Smooth muscle cell (in vitro differentiated cells): ENCODE measurements around the gene NCOA5. TPM values are rescaled to one million over a fixed set of nuclear protein-coding genes. Genes with fewer than 3 reads are reported as not detected.

Experiments used
- DNase-seq: peaks from one replicate; lab custom pipeline; 2025; ENCODE audit not compliant: unreplicated experiment; lab: John Stamatoyannopoulos, UW
- H2AFZ ChIP-seq: fragments of 200-600 bp; sonication (generic); 2 replicates; pipeline ENCODE4 v1.6.0; 2016; ENCODE audit warnings: antibody characterized with exemption, low read depth, mild to moderate bottlenecking
- H3F3A ChIP-seq: fragments of 200-600 bp; sonication (generic); 2 replicates; pipeline ENCODE4 v1.6.0; 2017; ENCODE audit warnings: antibody characterized with exemption, low read depth
- H3K27ac ChIP-seq: fragments of 200-600 bp; sonication (generic); 2 replicates; pipeline ENCODE4 v1.5.1; 2016; ENCODE audit warnings: low read depth, mild to moderate bottlenecking
- H3K27me3 ChIP-seq: fragments of 200-600 bp; sonication (generic); 2 replicates; pipeline ENCODE4 v1.6.1; 2016; ENCODE audit warnings: low read depth, mild to moderate bottlenecking
- H3K36me3 ChIP-seq: fragments of 200-600 bp; sonication (generic); 2 replicates; pipeline ENCODE4 v1.5.1; 2016; ENCODE audit warnings: low read depth
- H3K4me1 ChIP-seq: fragments of 200-600 bp; sonication (generic); 2 replicates; pipeline ENCODE4 v1.5.1; 2016; ENCODE audit warnings: low read depth
- H3K4me2 ChIP-seq: fragments of 200-600 bp; sonication (generic); 2 replicates; pipeline ENCODE4 v1.6.0; 2016; ENCODE audit warnings: mild to moderate bottlenecking
- H3K4me3 ChIP-seq: fragments of 200-600 bp; sonication (generic); 2 replicates; pipeline ENCODE4 v1.5.1; 2016; ENCODE audit warnings: mild to moderate bottlenecking
- H3K79me2 ChIP-seq: fragments of 200-600 bp; sonication (generic); 2 replicates; pipeline ENCODE4 v1.6.0; 2016; ENCODE audit warnings: low read depth, mild to moderate bottlenecking
- H3K9ac ChIP-seq: fragments of 200-600 bp; sonication (generic); 2 replicates; pipeline ENCODE4 v1.6.0; 2016; ENCODE audit warnings: low read depth
- H3K9me3 ChIP-seq: fragments of 200-600 bp; sonication (generic); replicated peaks from 2 replicates; pipeline ENCODE4 v1.5.1; 2016; ENCODE audit warnings: low read depth
- H4K20me1 ChIP-seq: fragments of 200-600 bp; sonication (generic); 2 replicates; pipeline ENCODE4 v1.6.0; 2016; ENCODE audit warnings: low read depth
- WGBS: methylation state at CpG from one replicate; pipeline ENCODE4 v1.1.7; 2016; ENCODE audit warnings: low lambda C conversion rate; 5-methylcytosine and 5-hydroxymethylcytosine counted together
- polyA plus RNA-seq: library from polyadenylated mRNA; unstranded; fragments of >200 nt; fragmentation: Nextera tagmentation; extraction: Ambion mirVana; gene quantifications from 2 replicates; pipeline ENCODE4 v1.2.1, GENCODE V29; 2016
- total RNA-seq: library from RNA; depleted of rRNA; stranded (reverse); fragments of >200 nt; gene quantifications from 2 replicates; pipeline ENCODE4 v1.2.3, GENCODE V29; 2014
- TF ChIP-seq, protein P1 (sequence below): fragments of 200-600 bp; sonication (generic); IDR thresholded peaks from 2 replicates; pipeline ENCODE4 v1.5.1; 2017; ENCODE audit warnings: borderline replicate concordance, mild to moderate bottlenecking, antibody characterized with exemption; ENCODE audit not compliant: insufficient read depth, poor library complexity, severe bottlenecking

The NCOA5 gene
- total and polyA plus RNA-seq, 2 experiments from 2014 or later = 8.3 to 11.4 TPM

DNA sequence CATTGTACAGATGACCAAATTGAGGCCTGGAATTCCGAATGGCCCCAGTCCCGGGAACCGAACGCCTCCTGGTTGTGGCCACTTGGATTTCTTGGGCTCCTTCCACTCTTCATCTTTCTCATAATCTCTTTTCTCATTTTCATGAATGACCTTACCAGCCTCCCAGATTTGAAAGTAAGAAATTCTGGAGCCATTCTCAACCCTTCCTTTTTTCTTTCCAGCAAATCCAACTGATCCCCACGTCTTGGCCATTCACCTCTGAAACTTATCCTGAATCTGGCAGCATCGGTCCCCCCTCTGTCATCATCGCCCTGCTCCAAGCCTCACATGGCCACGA, 66.6 kb downstream of the NCOA5 start:
- 38% methylated on average over 8 of the region's 8 CpGs for WGBS
- TF ChIP-seq, protein P1, sequence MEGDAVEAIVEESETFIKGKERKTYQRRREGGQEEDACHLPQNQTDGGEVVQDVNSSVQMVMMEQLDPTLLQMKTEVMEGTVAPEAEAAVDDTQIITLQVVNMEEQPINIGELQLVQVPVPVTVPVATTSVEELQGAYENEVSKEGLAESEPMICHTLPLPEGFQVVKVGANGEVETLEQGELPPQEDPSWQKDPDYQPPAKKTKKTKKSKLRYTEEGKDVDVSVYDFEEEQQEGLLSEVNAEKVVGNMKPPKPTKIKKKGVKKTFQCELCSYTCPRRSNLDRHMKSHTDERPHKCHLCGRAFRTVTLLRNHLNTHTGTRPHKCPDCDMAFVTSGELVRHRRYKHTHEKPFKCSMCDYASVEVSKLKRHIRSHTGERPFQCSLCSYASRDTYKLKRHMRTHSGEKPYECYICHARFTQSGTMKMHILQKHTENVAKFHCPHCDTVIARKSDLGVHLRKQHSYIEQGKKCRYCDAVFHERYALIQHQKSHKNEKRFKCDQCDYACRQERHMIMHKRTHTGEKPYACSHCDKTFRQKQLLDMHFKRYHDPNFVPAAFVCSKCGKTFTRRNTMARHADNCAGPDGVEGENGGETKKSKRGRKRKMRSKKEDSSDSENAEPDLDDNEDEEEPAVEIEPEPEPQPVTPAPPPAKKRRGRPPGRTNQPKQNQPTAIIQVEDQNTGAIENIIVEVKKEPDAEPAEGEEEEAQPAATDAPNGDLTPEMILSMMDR = no peak
- Histone ChIP-seq H3K79me2 (no peaks in the 10 kb centered on the region), H3K4me3 (no peak overlapping the region), H4K20me1 (no peaks in the 10 kb centered on the region), H3K9me3 (no peaks in the 10 kb centered on the region), H3K9ac (no peak overlapping the region), H3K27me3 (peaks cover 21% of the 10 kb centered on the region), H3K4me1 (no peaks in the 10 kb centered on the region), H3F3A (peaks cover 4% of the 10 kb centered on the region), H2AFZ (no peak overlapping the region), H3K4me2 (no peak overlapping the region), H3K36me3 (no peaks in the 10 kb centered on the region), H3K27ac (no peak overlapping the region)
- DNase-seq = no peak

DNA sequence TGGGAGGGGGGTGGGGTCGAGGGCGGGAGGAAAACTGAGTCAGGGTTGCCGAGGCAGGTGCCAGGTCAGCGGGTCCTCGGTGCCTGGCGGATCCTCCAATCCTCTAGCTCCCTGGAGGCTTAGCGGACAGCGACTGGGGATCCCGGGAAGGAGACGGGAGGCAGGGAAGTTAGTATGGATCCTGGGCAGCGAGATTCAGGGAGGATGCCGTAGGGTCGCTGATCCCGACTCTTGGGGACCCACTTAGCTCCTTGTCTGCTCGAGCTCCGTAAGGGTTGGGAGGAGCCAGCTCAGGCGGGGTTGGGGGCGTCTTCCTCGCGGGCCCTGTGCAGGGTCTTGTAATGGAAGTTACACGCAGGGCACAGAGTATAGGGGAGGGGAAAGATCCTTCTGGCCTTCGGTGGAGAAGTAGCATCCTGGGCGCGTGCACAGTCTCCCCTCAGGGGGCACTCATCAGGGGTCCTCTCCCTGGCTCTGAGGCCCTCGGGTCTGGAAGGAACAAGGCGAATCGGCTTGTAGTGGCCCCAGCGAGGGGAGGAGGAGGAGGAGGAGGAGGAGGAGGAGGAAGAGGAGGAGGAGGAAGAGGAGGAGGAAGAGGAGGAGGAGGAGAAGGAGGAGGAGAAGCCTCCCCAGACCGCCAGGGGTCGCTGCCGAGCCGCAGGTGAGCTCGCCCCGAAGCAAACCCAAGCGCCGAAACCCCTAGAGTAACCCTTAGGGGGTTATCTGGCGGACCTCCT, 67.2 kb downstream of the NCOA5 start:
- Histone ChIP-seq H3K36me3 (no peaks in the 10 kb centered on the region), H3F3A (peaks cover 4% of the 10 kb centered on the region), H3K4me2 (peak overlapping the region; percentile 88), H3K9me3 (no peaks in the 10 kb centered on the region), H2AFZ (no peak overlapping the region), H3K9ac (no peak overlapping the region), H3K4me3 (peak overlapping the region; percentile 63), H3K79me2 (no peaks in the 10 kb centered on the region), H3K27ac (no peak overlapping the region), H3K27me3 (peaks cover 18% of the 10 kb centered on the region), H3K4me1 (no peaks in the 10 kb centered on the region), H4K20me1 (no peaks in the 10 kb centered on the region)
- 4% methylated on average over 32 of the region's 37 CpGs for WGBS
- no peak for DNase-seq
- TF ChIP-seq, protein P1 = peak; percentile 71

DNA sequence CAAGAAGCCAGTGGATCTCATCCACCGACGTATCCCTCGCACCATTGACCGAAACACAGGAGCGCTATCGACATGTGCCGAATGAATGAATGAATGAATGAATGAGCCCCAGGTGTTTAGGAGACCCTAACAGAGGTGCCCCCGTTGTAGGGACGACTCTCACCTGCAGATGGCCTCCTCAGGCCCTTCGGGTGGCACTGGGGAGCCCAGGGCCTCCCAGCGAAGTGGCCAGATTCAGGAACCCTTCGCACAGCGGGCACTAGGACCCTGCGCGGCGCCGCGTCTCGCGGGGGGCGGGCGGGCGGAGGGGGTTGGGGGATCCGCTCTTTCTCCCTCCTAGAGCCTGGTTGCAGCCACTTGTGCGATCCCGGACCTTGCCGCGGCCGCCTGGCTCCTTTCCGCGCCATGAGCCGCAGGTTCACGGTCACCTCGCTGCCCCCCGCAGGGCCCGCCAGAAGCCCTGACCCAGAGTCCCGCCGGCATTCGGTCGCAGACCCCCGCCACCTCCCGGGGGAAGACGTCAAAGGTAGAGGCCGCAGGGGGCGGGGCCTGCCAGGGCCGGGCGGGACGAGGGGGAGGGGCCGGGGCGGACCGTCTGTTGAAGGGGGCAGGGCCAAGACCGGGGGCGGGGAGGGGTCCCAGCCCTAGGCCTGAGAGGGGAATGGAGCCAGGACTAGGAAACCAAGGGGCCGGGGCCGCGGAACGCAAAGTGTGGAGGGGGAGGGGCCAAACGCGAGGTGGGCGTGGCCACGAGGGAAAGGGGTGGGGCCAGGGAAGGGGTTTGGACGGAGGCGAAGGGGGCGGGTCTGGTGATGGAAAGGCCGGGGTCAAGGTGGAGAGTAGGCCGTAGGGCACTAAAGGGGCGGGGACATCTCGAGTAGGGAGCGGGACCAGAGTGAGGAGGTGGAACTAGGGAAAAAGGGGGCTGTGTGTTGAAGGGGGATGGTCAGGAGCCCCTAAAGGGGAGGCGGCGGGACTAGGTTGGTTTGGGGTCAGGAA, 68.1 kb downstream of the NCOA5 start:
- Histone ChIP-seq H3K79me2 (no peaks in the 10 kb centered on the region), H2AFZ (no peak overlapping the region), H3K36me3 (no peaks in the 10 kb centered on the region), H3K9me3 (no peaks in the 10 kb centered on the region), H3K27me3 (peaks cover 17% of the 10 kb centered on the region), H3K4me1 (no peaks in the 10 kb centered on the region), H3K4me2 (peak overlapping the region; percentile 88), H3K4me3 (peak overlapping the region; percentile 63), H3K27ac (no peak overlapping the region), H3F3A (peaks cover 4% of the 10 kb centered on the region), H4K20me1 (no peaks in the 10 kb centered on the region), H3K9ac (no peak overlapping the region)
- TF ChIP-seq, protein P1 = no peak
- DNase-seq = no peak
- 18% methylated on average over 30 of the region's 71 CpGs for WGBS
